ENCODE results near the gene GRB10.

GRCh38 chr7:50590535-50590934, 192.2 kb downstream of the GRB10 start:
- TF ChIP-seq CTCF (IDR thresholded peaks at IDR 0.05; ENCODE audit: low read depth, low read length) (no peak), EZH2phosphoT487 (IDR thresholded peaks at IDR 0.05; ENCODE audit: low read depth) (no peak)
